ENCODE measurements around the gene FBLN2.

Gene FBLN2

DNA sequence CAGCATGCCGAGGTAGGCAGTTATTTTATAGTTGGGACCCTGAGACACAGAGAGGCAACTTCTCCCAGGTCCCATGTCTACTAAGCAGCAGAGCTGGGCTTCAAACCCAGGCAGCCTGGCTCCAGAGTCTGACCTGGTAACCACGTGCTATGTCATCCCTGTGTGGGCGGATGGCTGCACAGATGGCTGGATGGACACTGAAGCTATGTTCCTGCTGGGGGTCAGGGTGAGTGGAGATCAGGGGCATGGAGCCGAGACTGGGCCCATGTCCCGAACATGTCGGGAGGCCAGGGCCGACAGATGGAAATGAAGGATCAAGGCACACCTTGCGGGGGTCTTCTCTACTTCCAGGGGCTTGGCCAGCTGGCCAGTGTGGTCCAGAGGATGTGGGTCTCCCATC is 9.3 kb upstream of the FBLN2 start:
- TF ChIP-seq EGR1 (IDR thresholded peaks at IDR 0.05) (peak; percentile 50; the same call in 1 of the 2 replicates), ZBTB7A (IDR thresholded peaks at IDR 0.05; ENCODE audit: low read depth) (no peak)

DNA sequence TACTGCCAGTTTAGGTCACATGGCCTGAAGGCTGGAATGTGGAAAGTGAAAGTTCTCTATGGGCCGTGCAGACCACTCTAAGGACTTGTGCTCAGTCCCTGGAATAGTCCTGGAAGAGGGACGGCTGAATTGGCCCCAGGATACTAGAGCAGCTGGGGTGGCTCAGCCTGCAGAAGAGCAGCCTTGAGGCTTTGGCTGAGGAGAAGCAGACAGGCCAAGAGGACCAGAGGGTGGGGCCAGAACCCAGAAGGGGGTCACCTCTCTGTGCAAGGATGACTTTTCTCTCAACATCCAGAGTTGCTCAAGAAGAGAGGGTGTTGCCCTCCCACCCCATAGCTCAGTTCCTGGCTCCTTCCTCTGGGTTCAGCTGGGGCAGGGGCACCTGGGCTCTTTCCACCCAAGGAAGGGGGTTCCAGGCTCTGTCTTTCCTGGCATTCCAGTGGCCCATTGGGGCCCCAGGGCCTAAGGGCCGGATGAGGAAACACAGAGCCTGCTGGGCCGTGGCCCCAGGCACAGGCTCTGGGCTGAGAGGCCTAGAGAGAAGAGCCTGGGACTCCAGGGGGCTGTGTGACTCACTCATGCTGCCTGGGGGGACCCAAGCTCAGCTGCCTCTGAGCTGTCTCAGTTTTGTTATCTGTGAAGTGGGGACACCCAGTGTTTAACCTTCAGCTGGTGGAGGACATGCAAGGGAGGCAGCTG is 8.5 kb upstream of the FBLN2 start:
- TF ChIP-seq, protein P1, sequence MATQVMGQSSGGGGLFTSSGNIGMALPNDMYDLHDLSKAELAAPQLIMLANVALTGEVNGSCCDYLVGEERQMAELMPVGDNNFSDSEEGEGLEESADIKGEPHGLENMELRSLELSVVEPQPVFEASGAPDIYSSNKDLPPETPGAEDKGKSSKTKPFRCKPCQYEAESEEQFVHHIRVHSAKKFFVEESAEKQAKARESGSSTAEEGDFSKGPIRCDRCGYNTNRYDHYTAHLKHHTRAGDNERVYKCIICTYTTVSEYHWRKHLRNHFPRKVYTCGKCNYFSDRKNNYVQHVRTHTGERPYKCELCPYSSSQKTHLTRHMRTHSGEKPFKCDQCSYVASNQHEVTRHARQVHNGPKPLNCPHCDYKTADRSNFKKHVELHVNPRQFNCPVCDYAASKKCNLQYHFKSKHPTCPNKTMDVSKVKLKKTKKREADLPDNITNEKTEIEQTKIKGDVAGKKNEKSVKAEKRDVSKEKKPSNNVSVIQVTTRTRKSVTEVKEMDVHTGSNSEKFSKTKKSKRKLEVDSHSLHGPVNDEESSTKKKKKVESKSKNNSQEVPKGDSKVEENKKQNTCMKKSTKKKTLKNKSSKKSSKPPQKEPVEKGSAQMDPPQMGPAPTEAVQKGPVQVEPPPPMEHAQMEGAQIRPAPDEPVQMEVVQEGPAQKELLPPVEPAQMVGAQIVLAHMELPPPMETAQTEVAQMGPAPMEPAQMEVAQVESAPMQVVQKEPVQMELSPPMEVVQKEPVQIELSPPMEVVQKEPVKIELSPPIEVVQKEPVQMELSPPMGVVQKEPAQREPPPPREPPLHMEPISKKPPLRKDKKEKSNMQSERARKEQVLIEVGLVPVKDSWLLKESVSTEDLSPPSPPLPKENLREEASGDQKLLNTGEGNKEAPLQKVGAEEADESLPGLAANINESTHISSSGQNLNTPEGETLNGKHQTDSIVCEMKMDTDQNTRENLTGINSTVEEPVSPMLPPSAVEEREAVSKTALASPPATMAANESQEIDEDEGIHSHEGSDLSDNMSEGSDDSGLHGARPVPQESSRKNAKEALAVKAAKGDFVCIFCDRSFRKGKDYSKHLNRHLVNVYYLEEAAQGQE (IDR thresholded peaks at IDR 0.05; ENCODE audit: low read depth) = no peak
- TF ChIP-seq ZBTB7A (IDR thresholded peaks at IDR 0.05; ENCODE audit: low read depth) (no peak), EGR1 (IDR thresholded peaks at IDR 0.05) (no peak)

DNA sequence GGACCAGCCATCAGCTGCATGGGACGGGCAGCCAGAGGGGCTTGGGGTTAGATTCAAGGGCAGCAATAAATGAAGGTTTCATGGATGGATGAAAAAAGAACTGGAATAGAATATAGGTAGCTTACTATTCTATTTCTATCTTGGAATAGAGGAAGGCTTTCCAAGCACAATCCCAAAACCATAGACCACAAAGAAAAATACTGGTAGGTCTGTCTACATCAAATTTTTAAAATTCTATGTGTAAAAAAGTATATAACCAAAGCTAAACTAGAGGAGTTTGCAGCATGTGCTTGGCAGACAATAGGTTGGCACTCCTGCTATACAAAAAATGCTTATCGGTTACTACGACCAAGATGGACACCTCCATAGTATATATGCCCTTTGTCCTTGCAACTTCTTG is 7.2 kb upstream of the FBLN2 start:
- TF ChIP-seq FOXM1 (IDR thresholded peaks at IDR 0.05; ENCODE audit: borderline replicate concordance, low read depth) = no peak

DNA sequence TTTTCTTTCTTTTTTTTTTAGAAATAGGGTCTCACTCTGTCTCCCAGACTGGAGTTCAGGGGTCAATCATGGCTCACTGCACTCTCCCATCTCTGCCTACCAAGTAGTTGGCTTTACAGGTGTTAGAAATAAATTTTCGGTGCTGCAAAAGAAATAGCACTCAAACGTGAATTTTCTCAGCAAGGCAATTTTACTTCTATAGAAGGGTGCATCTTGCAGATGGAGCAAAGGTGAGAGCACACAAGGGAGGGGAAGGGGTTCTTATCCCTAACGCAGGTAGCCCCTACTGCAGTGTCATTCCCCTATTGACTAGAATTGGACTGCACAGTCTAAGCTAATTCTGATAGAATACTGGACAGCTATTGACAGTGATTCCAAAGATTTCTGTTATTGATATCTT is 6.8 kb upstream of the FBLN2 start:
- TF ChIP-seq TCF12 (IDR thresholded peaks at IDR 0.05; ENCODE audit: low read depth) (no peak), FOXM1 (IDR thresholded peaks at IDR 0.05; ENCODE audit: borderline replicate concordance, low read depth) (no peak)

DNA sequence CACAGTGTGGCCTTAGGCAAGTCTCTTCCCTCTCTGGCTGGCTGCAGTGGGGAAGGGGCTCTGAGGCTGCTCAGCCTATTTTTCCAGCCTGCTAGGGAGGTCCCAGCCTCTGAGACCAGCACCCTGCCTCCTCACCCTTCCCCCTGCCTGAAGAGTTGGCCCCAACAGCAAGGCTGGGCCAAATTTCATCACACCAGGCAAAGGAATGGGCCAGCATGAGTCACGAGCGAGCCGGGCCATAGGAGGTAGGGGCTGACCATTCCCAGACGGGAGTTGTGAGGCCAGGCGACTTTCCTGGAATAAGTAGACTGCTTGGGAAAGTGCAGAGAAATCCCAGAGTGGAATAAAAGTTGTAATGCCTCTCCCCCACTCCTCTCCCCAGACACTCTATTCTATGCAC is 5.7 kb upstream of the FBLN2 start:
- TF ChIP-seq ZBTB7A (IDR thresholded peaks at IDR 0.05; ENCODE audit: low read depth) (no peak), NFIC (IDR thresholded peaks at IDR 0.05) (no peak), EP300 (IDR thresholded peaks at IDR 0.05; ENCODE audit: borderline replicate concordance) (no peak), RAD21 (IDR thresholded peaks at IDR 0.05; ENCODE audit: low read depth) (no peak), TEAD4 (IDR thresholded peaks at IDR 0.05) (no peak), EGR1 (IDR thresholded peaks at IDR 0.05) (no peak), TAF1 (IDR thresholded peaks at IDR 0.05; ENCODE audit: low read depth) (no peak), YY1 (IDR thresholded peaks at IDR 0.05; ENCODE audit: low read depth) (no peak), FOXM1 (IDR thresholded peaks at IDR 0.05; ENCODE audit: borderline replicate concordance, low read depth) (no peak), CEBPB (IDR thresholded peaks at IDR 0.05) (no peak), CREB1 (IDR thresholded peaks at IDR 0.05; ENCODE audit: low read depth) (no peak), TCF12 (IDR thresholded peaks at IDR 0.05; ENCODE audit: low read depth) (no peak)
- TF ChIP-seq, protein P1 (IDR thresholded peaks at IDR 0.05; ENCODE audit: low read depth) = no peak
- TF ChIP-seq, protein P2, sequence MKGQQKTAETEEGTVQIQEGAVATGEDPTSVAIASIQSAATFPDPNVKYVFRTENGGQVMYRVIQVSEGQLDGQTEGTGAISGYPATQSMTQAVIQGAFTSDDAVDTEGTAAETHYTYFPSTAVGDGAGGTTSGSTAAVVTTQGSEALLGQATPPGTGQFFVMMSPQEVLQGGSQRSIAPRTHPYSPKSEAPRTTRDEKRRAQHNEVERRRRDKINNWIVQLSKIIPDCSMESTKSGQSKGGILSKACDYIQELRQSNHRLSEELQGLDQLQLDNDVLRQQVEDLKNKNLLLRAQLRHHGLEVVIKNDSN (IDR thresholded peaks at IDR 0.05) = no peak
- TF ChIP-seq, protein P3, sequence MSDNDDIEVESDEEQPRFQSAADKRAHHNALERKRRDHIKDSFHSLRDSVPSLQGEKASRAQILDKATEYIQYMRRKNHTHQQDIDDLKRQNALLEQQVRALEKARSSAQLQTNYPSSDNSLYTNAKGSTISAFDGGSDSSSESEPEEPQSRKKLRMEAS (IDR thresholded peaks at IDR 0.05) = no peak

DNA sequence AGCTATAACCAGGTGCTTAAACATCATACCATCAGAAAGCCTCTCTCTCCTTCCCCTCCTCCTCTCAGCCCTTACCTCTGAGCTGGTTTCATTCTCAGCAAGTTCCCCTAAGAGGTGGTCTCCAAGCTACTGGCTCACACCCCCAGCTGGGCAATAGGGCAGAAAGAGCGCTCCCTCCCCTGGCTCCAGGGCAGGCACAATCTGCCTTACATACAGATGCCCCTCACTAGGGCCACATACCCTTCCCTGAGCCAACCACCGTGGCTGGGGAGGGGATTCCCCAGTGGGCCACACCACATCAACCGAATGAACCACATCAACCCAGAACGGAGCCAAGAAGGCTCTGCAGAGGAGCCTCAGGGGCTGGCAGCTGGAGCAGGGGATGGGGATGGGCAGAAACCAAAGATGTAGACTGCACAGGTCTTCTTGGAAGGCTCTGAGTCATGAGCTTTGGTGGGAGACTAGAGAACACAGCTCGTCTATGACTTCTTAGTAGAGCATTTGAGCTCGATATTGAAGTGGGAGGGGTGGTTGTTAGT is 4.6 kb upstream of the FBLN2 start:
- no peak for TF ChIP-seq TEAD4 (IDR thresholded peaks at IDR 0.05)
- TF ChIP-seq TAF1 (IDR thresholded peaks at IDR 0.05; ENCODE audit: low read depth) = no peak
- TF ChIP-seq, protein P3 (IDR thresholded peaks at IDR 0.05) = no peak
- TF ChIP-seq EGR1 (IDR thresholded peaks at IDR 0.05) = no peak
- TF ChIP-seq CEBPB (IDR thresholded peaks at IDR 0.05) = no peak
- TF ChIP-seq EP300 (IDR thresholded peaks at IDR 0.05; ENCODE audit: borderline replicate concordance) = no peak
- TF ChIP-seq, protein P2 (IDR thresholded peaks at IDR 0.05) = no peak
- TF ChIP-seq CREB1 (IDR thresholded peaks at IDR 0.05; ENCODE audit: low read depth) = no peak

DNA sequence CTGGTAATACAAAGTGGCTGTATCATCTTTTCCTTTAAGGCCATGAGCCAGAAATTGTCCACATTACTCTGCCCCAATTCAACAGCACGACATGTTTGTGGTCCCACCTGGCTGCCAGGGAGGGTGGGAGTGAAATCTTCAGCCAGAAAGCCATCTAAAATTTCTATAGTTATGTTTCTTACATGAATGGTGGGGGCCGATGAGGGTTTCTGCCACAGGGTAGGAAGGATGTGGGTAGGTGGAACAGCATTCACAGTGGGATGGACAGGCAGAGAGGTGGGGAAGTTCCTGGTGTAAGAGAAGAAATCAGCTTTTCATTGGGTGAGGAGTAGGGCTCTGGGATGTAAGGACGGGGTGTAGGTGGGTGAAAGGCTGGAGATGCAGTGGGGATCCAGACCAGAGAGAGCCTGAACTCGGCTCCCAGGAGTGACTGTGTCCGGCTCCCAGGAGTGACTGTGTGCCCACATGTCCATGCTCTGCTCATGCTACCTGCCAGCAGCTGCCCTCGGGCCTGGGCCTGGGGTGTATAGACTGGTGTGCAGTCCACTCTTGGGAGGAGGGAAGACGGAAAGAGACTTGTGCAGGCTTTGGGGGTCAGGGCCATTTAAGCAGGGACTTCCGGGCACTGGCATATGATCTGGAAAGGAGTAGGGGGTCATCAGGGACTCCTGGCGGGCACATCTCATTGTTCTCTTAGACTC is 3.8 kb upstream of the FBLN2 start:
- TF ChIP-seq EGR1 (IDR thresholded peaks at IDR 0.05) (no peak), NFIC (IDR thresholded peaks at IDR 0.05) (no peak), RAD21 (IDR thresholded peaks at IDR 0.05; ENCODE audit: low read depth) (no peak), YY1 (IDR thresholded peaks at IDR 0.05; ENCODE audit: low read depth) (no peak), TEAD4 (IDR thresholded peaks at IDR 0.05) (no peak), CREB1 (IDR thresholded peaks at IDR 0.05; ENCODE audit: low read depth) (no peak), TAF1 (IDR thresholded peaks at IDR 0.05; ENCODE audit: low read depth) (no peak), FOXM1 (IDR thresholded peaks at IDR 0.05; ENCODE audit: borderline replicate concordance, low read depth) (no peak)
- TF ChIP-seq, protein P2 (IDR thresholded peaks at IDR 0.05) = no peak
- TF ChIP-seq, protein P1 (IDR thresholded peaks at IDR 0.05; ENCODE audit: low read depth) = no peak
- TF ChIP-seq, protein P3 (IDR thresholded peaks at IDR 0.05) = no peak
